ENCODE measurements around the gene TRMO. TPM values are rescaled to one million over a fixed set of nuclear protein-coding genes. Genes with fewer than 3 reads are reported as not detected.

TRMO gene
- total and polyA plus RNA-seq, 2 of the 8 experiments (the other 6 are each of a cell fraction or from before 2014, with no cell fraction given) = 4.6 to 5.6 TPM

DNA sequence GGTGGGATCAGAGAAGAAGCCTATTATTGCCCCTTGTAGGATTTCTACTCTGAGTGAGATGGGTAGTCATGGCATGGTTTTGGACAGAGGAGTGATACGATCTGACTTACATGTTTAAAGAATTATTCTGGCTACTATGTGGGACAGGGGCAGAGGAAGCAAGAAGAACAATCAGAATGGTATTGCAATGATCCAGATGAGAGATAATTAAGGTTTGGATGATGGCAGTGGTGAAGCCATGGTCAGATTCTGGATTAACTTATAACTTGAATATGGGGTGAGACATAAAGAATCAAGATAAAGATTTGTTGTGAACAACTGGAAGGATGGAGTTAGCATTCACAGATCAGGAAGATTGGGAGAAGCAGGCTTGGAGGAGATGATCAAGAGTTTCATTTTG is 19.0 kb upstream of the TRMO start:
- Histone ChIP-seq H3K56ac (replicated peaks; ENCODE audit: insufficient read length, low read depth, low read length) (no peak overlapping the region), H2AK5ac (ENCODE audit: low read depth, low read length) (no peak overlapping the region), H3K4me2 (ENCODE audit: insufficient read depth in 1 of 2, low read depth in 2 of 2, low read length in 2 of 2) (no peak overlapping the region), H2AFZ (ENCODE audit: low read length) (no peak overlapping the region), H4K8ac (ENCODE audit: extremely low read depth, insufficient read depth, low read length) (no peak overlapping the region), H2BK15ac (ENCODE audit: low read length) (no peak overlapping the region), H4K91ac (replicated peaks; ENCODE audit: insufficient read length, low read length) (no peak overlapping the region), H4K20me1 (replicated peaks in 1 of 2; ENCODE audit: control insufficient read depth in 1 of 2, insufficient read depth in 2 of 2, low read length in 2 of 2) (no peaks in the 10 kb centered on the region), H2BK120ac (replicated peaks; ENCODE audit: low read depth, low read length) (no peak overlapping the region), H3K14ac (ENCODE audit: insufficient read length) (no peak overlapping the region), H3K23ac (ENCODE audit: insufficient read length) (no peak overlapping the region), H2BK5ac (ENCODE audit: low read depth, low read length) (no peak overlapping the region), H3K4ac (replicated peaks; ENCODE audit: insufficient read length, low read depth, low read length) (no peak overlapping the region), H3K23me2 (ENCODE audit: low read depth, low read length) (no peaks in the 10 kb centered on the region), H3K79me1 (ENCODE audit: low read depth, low read length) (no peaks in the 10 kb centered on the region), H3K9ac (replicated peaks in 1 of 4; ENCODE audit: extremely low read depth in 1 of 4, low read depth in 3 of 4, low read length in 3 of 4) (no peak overlapping the region), H2BK12ac (ENCODE audit: low read depth, low read length) (no peak overlapping the region), H3K27ac (ENCODE audit: low read depth, low read length) (no peak overlapping the region), H3K9me3 (ENCODE audit: insufficient read depth in 2 of 2, low read depth in 1 of 2, low read length in 1 of 2) (no peaks in the 10 kb centered on the region), H3K36me3 (ENCODE audit: control insufficient read depth in 2 of 4, insufficient read depth in 4 of 4, low read length in 3 of 4) (no peaks in the 10 kb centered on the region), H3K4me3 (ENCODE audit: extremely low read depth in 1 of 4, insufficient read depth in 2 of 4, low read depth in 3 of 4, low read length in 4 of 4) (no peak overlapping the region), H4K5ac (ENCODE audit: insufficient read length, low read depth, low read length) (no peak overlapping the region), H3K79me2 (ENCODE audit: control insufficient read depth in 1 of 2, insufficient read depth in 2 of 2, low read length in 2 of 2) (no peaks in the 10 kb centered on the region), H3K4me1 (replicated peaks in 1 of 4; ENCODE audit: control insufficient read depth in 3 of 4, insufficient read depth in 4 of 4, low read length in 3 of 4) (no peaks in the 10 kb centered on the region), H3K27me3 (replicated peaks in 1 of 4; ENCODE audit: control insufficient read depth in 3 of 4, extremely low read depth in 1 of 4, insufficient read depth in 3 of 4, low read length in 3 of 4) (peaks cover 0 to 24% (median 8%) of the 10 kb centered on the region in 4 experiments; a peak in 5 of 7 replicates), H2BK20ac (ENCODE audit: low read length) (no peak overlapping the region), H3K18ac (ENCODE audit: extremely low read depth, low read length) (no peak overlapping the region)
- ChIA-PET POLR2A (ENCODE audit: partially characterized antibody) (no interaction called here), CTCF (ENCODE audit: partially characterized antibody) (interaction anchor here (3.7 kb wide), 1 partner anchor 19 kb away, joined by 14 read pairs; the partner anchor contains the start of gene TRMO)
- 87% methylated on average over 1 of the region's 1 CpG; no CpG with 5 or more reads in 1 of the 2 experiments for WGBS, 2 experiments (ENCODE audit: extremely low coverage in 1 of 2, insufficient coverage in 1 of 2, insufficient read length in 1 of 2, insufficient replicate concordance in 2 of 2, low coverage in 1 of 2, low lambda C conversion rate in 2 of 2, missing lambda C conversion rate in 1 of 2)
- DNase-seq (ENCODE audit: low read depth in 1 of 2, low spot score in 2 of 2) = no peak
- no peak for FAIRE-seq
- no peak for TF ChIP-seq TAF7 (optimal IDR thresholded peaks at IDR 0.05; ENCODE audit: borderline replicate concordance, low read depth, low read length)
- no peak for TF ChIP-seq TEAD4 (IDR thresholded peaks at IDR 0.05; ENCODE audit: low read depth, low read length)
- TF ChIP-seq RFX5 (IDR thresholded peaks at IDR 0.05; ENCODE audit: borderline replicate concordance, low read depth, low read length) = no peak
- no peak for TF ChIP-seq TCF12 (IDR thresholded peaks at IDR 0.05; ENCODE audit: low read depth, low read length)
- no peak for TF ChIP-seq KDM5A (IDR thresholded peaks at IDR 0.05; ENCODE audit: low read length)
- no peak for TF ChIP-seq RNF2 (IDR thresholded peaks at IDR 0.05; ENCODE audit: borderline replicate concordance, low read depth, low read length, missing control alignments, poor library complexity, severe bottlenecking)
- TF ChIP-seq RAD21 (IDR thresholded peaks at IDR 0.05 in 1 of 2, conservative IDR thresholded peaks at IDR 0.05 in 1 of 2; ENCODE audit: low read depth in 2 of 2, low read length in 2 of 2) = no peak
- no peak for TF ChIP-seq TBP (IDR thresholded peaks at IDR 0.05; ENCODE audit: low read depth, low read length)

Data from H1 (cell line).